Measurements from ENCODE around the gene ENGASE.
A peak's percentile ranks its signal among the peaks of the same experiment; 100 is the strongest.

The ENGASE gene

DNA sequence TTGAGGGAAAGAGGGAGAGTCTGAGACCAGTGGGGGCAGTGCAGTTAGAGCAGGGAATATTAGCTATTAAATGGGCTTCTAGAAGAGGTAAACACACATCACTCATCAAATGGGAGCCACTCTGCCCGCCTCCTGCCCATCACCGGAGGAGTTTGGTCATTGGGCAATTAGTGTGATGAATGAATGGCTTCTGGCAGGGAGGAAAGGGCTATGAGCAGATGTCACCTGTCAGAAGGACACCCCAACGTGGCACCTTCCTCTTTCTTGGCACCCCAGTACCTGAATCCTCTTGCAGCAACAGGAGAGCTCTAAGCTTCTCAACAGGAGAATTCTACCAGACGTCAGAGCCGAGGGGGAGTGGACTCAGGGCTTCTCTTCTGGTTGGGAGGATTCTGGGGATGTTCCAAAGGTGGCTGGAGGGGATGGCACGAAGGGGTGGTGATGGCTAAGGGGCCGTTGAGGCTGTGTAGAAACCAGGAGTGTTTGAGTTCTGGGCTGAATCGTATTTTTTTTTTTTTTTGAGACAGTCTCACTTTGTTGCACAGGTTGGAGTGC is 39.6 kb upstream of the ENGASE start:
- no peak overlapping the region for H3K4me3 ChIP-seq (ENCODE audit: low read depth, low read length)
- in situ Hi-C loops (cut with HindIII; ENCODE audit: low sequenced_read_pairs), result no loop called here
- DNase-seq (ENCODE audit: low read depth, low spot score), result no peak
- TF ChIP-seq, protein P1, sequence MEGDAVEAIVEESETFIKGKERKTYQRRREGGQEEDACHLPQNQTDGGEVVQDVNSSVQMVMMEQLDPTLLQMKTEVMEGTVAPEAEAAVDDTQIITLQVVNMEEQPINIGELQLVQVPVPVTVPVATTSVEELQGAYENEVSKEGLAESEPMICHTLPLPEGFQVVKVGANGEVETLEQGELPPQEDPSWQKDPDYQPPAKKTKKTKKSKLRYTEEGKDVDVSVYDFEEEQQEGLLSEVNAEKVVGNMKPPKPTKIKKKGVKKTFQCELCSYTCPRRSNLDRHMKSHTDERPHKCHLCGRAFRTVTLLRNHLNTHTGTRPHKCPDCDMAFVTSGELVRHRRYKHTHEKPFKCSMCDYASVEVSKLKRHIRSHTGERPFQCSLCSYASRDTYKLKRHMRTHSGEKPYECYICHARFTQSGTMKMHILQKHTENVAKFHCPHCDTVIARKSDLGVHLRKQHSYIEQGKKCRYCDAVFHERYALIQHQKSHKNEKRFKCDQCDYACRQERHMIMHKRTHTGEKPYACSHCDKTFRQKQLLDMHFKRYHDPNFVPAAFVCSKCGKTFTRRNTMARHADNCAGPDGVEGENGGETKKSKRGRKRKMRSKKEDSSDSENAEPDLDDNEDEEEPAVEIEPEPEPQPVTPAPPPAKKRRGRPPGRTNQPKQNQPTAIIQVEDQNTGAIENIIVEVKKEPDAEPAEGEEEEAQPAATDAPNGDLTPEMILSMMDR (IDR thresholded peaks at IDR 0.05; ENCODE audit: low read depth, low read length), result no peak

DNA sequence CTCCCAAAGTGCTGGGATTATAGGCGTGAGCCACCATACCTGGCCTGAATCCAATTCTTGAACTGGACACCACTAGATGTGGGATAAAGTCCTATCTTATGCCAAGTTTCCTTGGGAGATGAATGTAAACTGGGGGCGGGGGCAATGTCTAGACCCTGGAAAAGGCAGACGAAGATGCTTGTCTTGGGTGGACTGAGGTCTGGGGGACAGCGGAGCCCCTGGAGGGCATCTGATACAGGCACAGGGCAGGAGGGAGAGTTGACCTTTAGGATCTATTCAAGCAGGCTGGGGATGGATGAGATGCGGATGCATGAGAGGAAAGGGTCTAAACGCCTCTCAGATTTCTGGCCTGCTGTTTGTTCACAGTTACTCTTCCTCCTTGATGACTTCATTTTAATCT is 38.9 kb upstream of the ENGASE start:
- no peak for DNase-seq (ENCODE audit: low read depth, low spot score)
- no peak overlapping the region for H3K4me3 ChIP-seq (ENCODE audit: low read depth, low read length)
- TF ChIP-seq, protein P1 (IDR thresholded peaks at IDR 0.05; ENCODE audit: low read depth, low read length), result no peak
- in situ Hi-C loops (cut with HindIII; ENCODE audit: low sequenced_read_pairs), result no loop called here

DNA sequence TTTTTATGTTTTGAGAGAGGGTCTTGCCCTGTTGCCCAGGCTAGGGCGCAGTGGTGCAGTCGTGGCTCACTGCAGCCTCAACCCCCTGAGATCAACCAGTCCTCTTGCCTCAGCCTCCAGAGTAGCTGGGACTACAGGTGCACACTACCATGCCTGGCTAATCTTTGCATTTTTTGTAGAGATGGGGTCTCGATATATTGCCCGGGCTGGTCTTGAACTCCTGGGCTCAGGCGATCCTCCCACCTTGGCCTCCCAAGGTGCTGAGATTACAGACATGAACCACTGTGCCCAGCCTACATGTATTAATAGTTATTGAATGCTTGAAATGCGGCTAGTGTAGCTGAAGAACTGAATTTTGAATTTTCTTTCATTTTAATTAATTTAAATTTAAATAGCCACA is 38.4 kb upstream of the ENGASE start:
- in situ Hi-C loops (cut with HindIII; ENCODE audit: low sequenced_read_pairs), result no loop called here
- no peak overlapping the region for H3K4me3 ChIP-seq (ENCODE audit: low read depth, low read length)

DNA sequence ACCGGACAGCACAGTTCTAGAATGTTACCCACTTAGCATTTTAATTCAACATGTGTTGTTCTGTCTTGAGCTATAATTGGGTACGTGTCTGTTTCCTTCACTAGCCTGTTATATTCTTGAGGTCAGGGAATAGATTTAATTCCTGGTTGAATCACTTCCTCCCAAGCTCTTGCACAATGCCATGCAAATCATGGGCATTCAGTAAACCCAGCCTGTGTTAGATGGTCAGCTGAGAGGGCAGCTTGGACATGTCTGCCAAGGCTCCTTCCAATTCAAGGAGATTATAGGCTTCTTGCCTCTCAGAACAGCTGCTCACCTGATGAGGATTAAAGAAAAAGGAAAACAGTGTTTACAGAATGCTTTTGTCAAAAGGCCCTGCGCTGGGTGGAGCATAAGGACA is 38.0 kb upstream of the ENGASE start:
- DNase-seq (ENCODE audit: low read depth, low spot score), result peak; percentile 74
- no peak overlapping the region for H3K4me3 ChIP-seq (ENCODE audit: low read depth, low read length)
- in situ Hi-C loops (cut with HindIII; ENCODE audit: low sequenced_read_pairs), result no loop called here

More for the DNA sequence above, 38.4 kb upstream of the ENGASE start:
- DNase-seq (ENCODE audit: low read depth, low spot score), result no peak
- TF ChIP-seq, protein P1 (IDR thresholded peaks at IDR 0.05; ENCODE audit: low read depth, low read length), result no peak

DNA sequence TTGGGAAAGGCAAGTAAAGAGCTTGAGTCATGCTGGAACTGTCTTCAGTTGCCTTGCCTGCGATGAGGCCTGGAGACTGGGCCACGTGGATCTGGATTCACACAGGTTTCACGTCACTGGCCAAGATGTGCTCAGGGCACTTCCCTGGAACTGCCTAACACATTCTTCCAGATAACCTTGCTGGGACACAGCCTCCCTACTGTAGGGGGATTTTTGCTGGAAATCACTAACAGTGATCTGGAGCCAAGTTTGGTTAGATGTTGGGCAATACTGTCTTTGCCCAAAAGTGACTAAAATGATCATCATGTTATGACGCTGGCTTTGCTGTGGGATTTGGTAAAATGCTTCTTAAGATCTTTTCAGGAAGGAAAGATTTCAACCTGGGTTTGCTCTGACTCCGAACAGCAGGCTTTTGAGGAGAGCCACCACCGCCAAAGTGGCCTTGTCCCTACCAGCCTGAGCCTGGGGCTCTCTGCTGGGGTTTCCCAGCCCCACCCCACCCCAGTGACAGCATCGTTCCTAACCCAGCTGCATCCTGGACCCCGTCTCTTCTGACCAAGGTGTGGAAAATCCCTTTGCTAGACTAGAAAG is 36.0 kb upstream of the ENGASE start:
- no peak overlapping the region for H3K4me3 ChIP-seq (ENCODE audit: low read depth, low read length)
- peak; percentile 55 for DNase-seq (ENCODE audit: low read depth, low spot score)
- TF ChIP-seq, protein P1 (IDR thresholded peaks at IDR 0.05; ENCODE audit: low read depth, low read length), result no peak
- in situ Hi-C loops (cut with HindIII; ENCODE audit: low sequenced_read_pairs), result no loop called here

More for the DNA sequence above, 38.0 kb upstream of the ENGASE start:
- TF ChIP-seq, protein P1 (IDR thresholded peaks at IDR 0.05; ENCODE audit: low read depth, low read length), result no peak

DNA sequence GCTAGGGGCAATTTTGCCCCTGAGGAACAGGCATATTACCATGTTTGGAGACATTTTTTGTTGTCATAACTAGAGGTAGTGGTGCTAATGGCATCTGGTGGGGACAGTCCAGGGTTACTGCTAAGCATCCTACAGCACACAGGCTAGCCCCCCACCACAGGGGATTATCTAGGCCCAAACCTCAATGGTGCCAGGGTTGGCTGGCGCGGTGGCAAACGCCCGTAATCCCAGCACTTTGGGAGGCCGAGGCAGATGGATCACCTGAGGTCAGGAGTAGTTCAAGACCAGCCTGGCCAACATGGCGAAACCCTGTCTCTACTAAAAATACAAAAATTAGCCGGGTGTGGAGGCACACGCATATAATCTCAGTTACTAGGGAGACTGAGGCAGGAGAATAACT is 35.5 kb upstream of the ENGASE start:
- in situ Hi-C loops (cut with HindIII; ENCODE audit: low sequenced_read_pairs), result no loop called here
- H3K4me3 ChIP-seq (ENCODE audit: low read depth, low read length), result no peak overlapping the region
- no peak for DNase-seq (ENCODE audit: low read depth, low spot score)
- TF ChIP-seq, protein P1 (IDR thresholded peaks at IDR 0.05; ENCODE audit: low read depth, low read length), result no peak
